CD14-positive monocyte (primary cell): ENCODE measurements around the gene TNFRSF14. TPM values are rescaled to one million over a fixed set of nuclear protein-coding genes. Genes with fewer than 3 reads are reported as not detected.

Source experiments
- DNase-seq, 3 donors: peaks; one replicate each; pipeline ENCODE4 v3.0.0-alpha.2; 2011 to 2022
- H2AFZ ChIP-seq: 2 replicates; pipeline ENCODE4 v1.6.0; 2012; ENCODE audit warnings: mild to moderate bottlenecking, low read depth, low read length, inconsistent platforms; ENCODE audit not compliant: insufficient read depth, poor library complexity, severe bottlenecking
- H3K27ac ChIP-seq, 2 donors: 1 replicate in 1 of 2; 2 replicates in 1 of 2; pipeline ENCODE4 v1.5.1; 2012 to 2013; ENCODE audit warnings: low read length in 2 of 2, control low read depth in 1 of 2, inconsistent platforms in 1 of 2, low read depth in 1 of 2, mild to moderate bottlenecking in 1 of 2
- H3K27me3 ChIP-seq, 2 donors: one replicate each; pipeline versions ENCODE4 v1.6.0 to v1.6.1; 2011 to 2013; ENCODE audit warnings: low read length in 2 of 2; ENCODE audit not compliant: control insufficient read depth in 2 of 2, insufficient read depth in 2 of 2
- H3K36me3 ChIP-seq, 2 donors: replicated peaks in 1 of 2; 1 replicate in 1 of 2; 2 replicates in 1 of 2; pipeline versions ENCODE4 v1.5.1 to v1.6.1; 2012 to 2013; ENCODE audit warnings: low read length in 2 of 2, control low read depth in 1 of 2, inconsistent platforms in 1 of 2, mild to moderate bottlenecking in 1 of 2; ENCODE audit not compliant: insufficient read depth in 2 of 2, control insufficient read depth in 1 of 2
- H3K4me1 ChIP-seq, 2 donors: 1 replicate in 1 of 2; 2 replicates in 1 of 2; pipeline versions ENCODE4 v1.5.1 to v1.6.1; 2012 to 2013; ENCODE audit warnings: low read length in 2 of 2, control low read depth in 1 of 2, inconsistent platforms in 1 of 2, mild to moderate bottlenecking in 1 of 2, moderate library complexity in 1 of 2; ENCODE audit not compliant: insufficient read depth in 2 of 2, control insufficient read depth in 1 of 2
- H3K4me2 ChIP-seq: replicated peaks from 2 replicates; pipeline ENCODE3; 2012; ENCODE audit warnings: low read length, moderate library complexity, mild to moderate bottlenecking; ENCODE audit not compliant: poor library complexity, severe bottlenecking; ENCODE audit errors: extremely low read depth
- H3K4me3 ChIP-seq, 3 experiments: fragments of 200-600 bp in 1 of 3; sonication (generic) in 1 of 3; replicated peaks in 1 of 3; 1 replicate in 2 of 3; 2 replicates in 1 of 3; pipeline ENCODE4 v1.5.1; 2011 to 2013; ENCODE audit warnings: low read length in 3 of 3, mild to moderate bottlenecking in 3 of 3, control low read depth in 2 of 3, low read depth in 2 of 3, inconsistent platforms in 1 of 3, moderate library complexity in 1 of 3
- H3K79me2 ChIP-seq: 2 replicates; pipeline ENCODE4 v1.6.0; 2012; ENCODE audit warnings: mild to moderate bottlenecking, control low read depth, inconsistent platforms, low read length, moderate library complexity; ENCODE audit not compliant: insufficient read depth
- H3K9ac ChIP-seq: 2 replicates; pipeline ENCODE4 v1.6.0; 2017; ENCODE audit warnings: low read length, mild to moderate bottlenecking; ENCODE audit not compliant: insufficient read depth, poor library complexity, severe bottlenecking
- H3K9me3 ChIP-seq, 2 donors: replicated peaks in 1 of 2; 1 replicate in 1 of 2; 2 replicates in 1 of 2; pipeline versions ENCODE4 v1.5.1 to v1.6.1; 2012 to 2013; ENCODE audit warnings: low read length in 2 of 2, control low read depth in 1 of 2; ENCODE audit not compliant: control insufficient read depth in 1 of 2, insufficient read depth in 1 of 2
- H4K20me1 ChIP-seq: 2 replicates; pipeline ENCODE4 v1.6.0; 2012; ENCODE audit warnings: mild to moderate bottlenecking, low read length, control low read depth, moderate library complexity; ENCODE audit not compliant: insufficient read depth
- H3K27ac Mint-ChIP-seq, 7 donors: one replicate each; pipeline ENCODE4 v1.8.0; 2020; ENCODE audit warnings: mild to moderate bottlenecking in 7 of 7, mixed read lengths in 7 of 7, moderate library complexity in 6 of 7, inconsistent platforms in 2 of 7
- H3K27me3 Mint-ChIP-seq, 3 donors: one replicate each; pipeline ENCODE4 v1.8.0; 2021 to 2022; ENCODE audit warnings: low read depth in 3 of 3, mild to moderate bottlenecking in 3 of 3, mixed read lengths in 3 of 3, moderate library complexity in 3 of 3, inconsistent platforms in 1 of 3
- H3K36me3 Mint-ChIP-seq, 2 donors: one replicate each; pipeline ENCODE4 v1.8.0; 2020; ENCODE audit warnings: mixed read lengths in 2 of 2, inconsistent platforms in 1 of 2, mild to moderate bottlenecking in 1 of 2
- H3K4me1 Mint-ChIP-seq: one replicate; pipeline ENCODE4 v1.8.0; 2020; ENCODE audit warnings: mild to moderate bottlenecking, mixed read lengths
- H3K4me3 Mint-ChIP-seq, 2 donors: one replicate each; pipeline ENCODE4 v1.8.0; 2020; ENCODE audit warnings: mild to moderate bottlenecking in 2 of 2, mixed read lengths in 2 of 2, moderate library complexity in 1 of 2
- H3K9me3 Mint-ChIP-seq, 7 donors: one replicate each; pipeline ENCODE4 v1.8.0; 2020 to 2022; ENCODE audit warnings: mixed read lengths in 7 of 7, mild to moderate bottlenecking in 6 of 7, moderate library complexity in 6 of 7, inconsistent platforms in 2 of 7
- CTCF ChIP-seq: fragments of 200-600 bp; IDR thresholded peaks from one replicate; pipeline ENCODE4 v1.8.0; 2022; ENCODE audit warnings: antibody characterized with exemption, mild to moderate bottlenecking
- WGBS: methylation state at CpG from one replicate; pipeline ENCODE4 v1.1.5; 2013; ENCODE audit warnings: missing lambda C conversion rate; ENCODE audit not compliant: insufficient coverage; 5-methylcytosine and 5-hydroxymethylcytosine counted together
- intact Hi-C, 2 donors: fragments of 100-400 bp; cut with micrococcal nuclease; formaldehyde crosslinking; loops; one replicate each; pipeline versions ENCODE4 v1.15.0 to v1.15.1; 2023
- polyA plus RNA-seq, 3 donors: library from polyadenylated mRNA; depleted of rRNA in 1 of 3; unstranded in 2 of 3; stranded (reverse) in 1 of 3; fragments of 300-500 nt in 2 of 3; fragments of >200 nt in 1 of 3; fragmentation: Illumina TruSeq in 2 of 3; gene quantifications; 1 replicate in 2 of 3; 2 replicates in 1 of 3; pipeline ENCODE4 v1.2.3, GENCODE V29; 2012 to 2021

The TNFRSF14 gene
- polyA plus RNA-seq, 3 donors: 62.1 to 512 (median 64.4) TPM

GRCh38 chr1:2612591-2613365 is 56.6 kb downstream of the TNFRSF14 start:
- 83% methylated on average over 9 of the region's 11 CpGs for WGBS
- no peak for TF ChIP-seq CTCF

More at GRCh38 chr1:2612591-2613365, 56.6 kb downstream of the TNFRSF14 start:
- no peak overlapping the region for H3K27ac ChIP-seq
- H3K4me1 ChIP-seq: no peaks in the 10 kb centered on the region
- Mint-ChIP-seq H3K4me3 (no peak overlapping the region), H3K9me3 (peaks cover 14 to 35% (median 23%) of the 10 kb centered on the region in 7 donors), H3K27ac (no peak overlapping the region), H3K36me3 (no peaks in the 10 kb centered on the region), H3K27me3 (peaks cover 5 to 20% (median 17%) of the 10 kb centered on the region in 3 donors), H3K4me1 (no peaks in the 10 kb centered on the region)
- H3K79me2 ChIP-seq: no peaks in the 10 kb centered on the region
- H3K9ac ChIP-seq: no peak overlapping the region
- no peak overlapping the region for H3K4me3 ChIP-seq
- H3K9me3 ChIP-seq: peaks cover 15 to 19% of the 10 kb centered on the region in 2 donors
- no peak overlapping the region for H2AFZ ChIP-seq
- no peaks in the 10 kb centered on the region for H3K27me3 ChIP-seq
- no peak for DNase-seq
- no peaks in the 10 kb centered on the region for H3K36me3 ChIP-seq
- no peaks in the 10 kb centered on the region for H4K20me1 ChIP-seq
- no peak overlapping the region for H3K4me2 ChIP-seq
- intact Hi-C loops: no loop called here

Other genes with a start within 250 kb of the TNFRSF14 start
- 1 to 10 TPM; 1.5 to 3.0 (median 1.7) TPM for gene MORN1, start 164.8 kb upstream of the TNFRSF14 start, polyA plus RNA-seq
- 100 to 1,000 TPM in 2 of 3 donors, 10 to 100 TPM in 1; 98.3 to 235 (median 193) TPM for gene RER1, start 164.5 kb upstream of the TNFRSF14 start, polyA plus RNA-seq
- gene PEX10, start 143.8 kb upstream of the TNFRSF14 start, polyA plus RNA-seq: 10 to 100 TPM in 1 of 3 donors, 1 to 10 TPM in 2; 7.0 to 10.5 (median 8.2) TPM
- gene PLCH2, start 80.1 kb upstream of the TNFRSF14 start, polyA plus RNA-seq: 1 to 10 TPM in 1 of 3 donors, not detected in 2; 1.2 TPM
- 10 to 100 TPM; 11.9 to 30.2 (median 13.7) TPM for gene PANK4, start 29.8 kb upstream of the TNFRSF14 start, polyA plus RNA-seq
- gene HES5, start 26.1 kb upstream of the TNFRSF14 start, polyA plus RNA-seq: not detected
- gene PRXL2B, start 30.4 kb downstream of the TNFRSF14 start, polyA plus RNA-seq: 1 to 10 TPM; 3.6 to 8.8 (median 6.0) TPM
- 1 to 10 TPM; 1.1 to 4.4 (median 1.9) TPM for gene MMEL1, start 76.6 kb downstream of the TNFRSF14 start, polyA plus RNA-seq
- gene TTC34, start 245.3 kb downstream of the TNFRSF14 start, polyA plus RNA-seq: under 1 TPM in 2 of 3 donors, not detected in 1; 0.03 to 1.00 TPM